Motor neuron (in vitro differentiated cells): ENCODE measurements around the gene CTDSPL2. TPM values are rescaled to one million over a fixed set of nuclear protein-coding genes. Genes with fewer than 3 reads are reported as not detected.
"Not testable (repeated sequence)": the region's sequence is repeated elsewhere in the genome, so short reads cannot be mapped to it uniquely, and the experiment has no call there.

Experiments
- ATAC-seq, 8 experiments: fragments of 200-7000 bp; cut with Tn5 transposase; replicated peaks in 6 of 8; 2 replicates each; pipeline ENCODE4 v1.8.0; 2021; ENCODE audit warnings: mild to moderate bottlenecking in 8 of 8, moderate library complexity in 8 of 8
- H3K27ac ChIP-seq, 2 donors: fragments of 250-450 bp; sonication (Bioruptor Pico); 2 replicates each; pipeline ENCODE4 v1.9.0; 2021; ENCODE audit warnings: antibody characterized with exemption in 2 of 2, mild to moderate bottlenecking in 2 of 2, moderate library complexity in 1 of 2
- H3K4me1 ChIP-seq, 2 donors: fragments of 250-450 bp; sonication (Bioruptor Pico); replicated peaks in 1 of 2; 2 replicates each; pipeline ENCODE4 v1.6.1; 2021; ENCODE audit warnings: antibody characterized with exemption in 2 of 2, mild to moderate bottlenecking in 2 of 2, moderate library complexity in 1 of 2
- H3K4me3 ChIP-seq, 5 donors: fragments of 250-450 bp; sonication (Bioruptor Pico); 2 replicates each; pipeline ENCODE4 v1.9.0; 2021; ENCODE audit warnings: antibody characterized with exemption in 5 of 5, mild to moderate bottlenecking in 5 of 5, moderate library complexity in 4 of 5
- WGBS, 10 experiments: fragments of 450-650 bp; shearing (Covaris generic); methylation state at CpG; one replicate each; pipeline ENCODE4 v1.0.0; 2022; 5-methylcytosine and 5-hydroxymethylcytosine counted together
- in situ Hi-C, 9 experiments: fragments of 400-800 bp; cut with MboI; loops; one replicate each; pipeline ENCODE4 v1.15.0; 2021; ENCODE audit warnings: low sequenced_read_pairs in 9 of 9, low pct_unique_long_range_greater_than_20kb in 2 of 9; ENCODE audit not compliant: unreplicated experiment in 9 of 9
- total RNA-seq, 8 experiments: library from RNA; unstranded; fragments of 300-600 nt; gene quantifications; 2 replicates each; pipeline versions ENCODE4 v1.2.3 to v1.2.4, GENCODE V29; 2022

The CTDSPL2 gene
- total RNA-seq, 8 experiments from 2014 or later: 21.1 to 59.5 (median 45.6) TPM

GRCh38 chr15:44560926-44561325 lies 133.5 kb downstream of the CTDSPL2 start:
- in situ Hi-C loops, H3K4me3 ChIP-seq, ATAC-seq, H3K27ac ChIP-seq, H3K4me1 ChIP-seq: not testable (repeated sequence)

GRCh38 chr15:44565387-44566154 lies 138.1 kb downstream of the CTDSPL2 start:
- 83 to 100% (median 98%) methylated on average over 1 to 5 of the region's 8 CpGs; no CpG with 5 or more reads in 2 of the 10 experiments for WGBS, 10 experiments
- in situ Hi-C loops: no loop called here
- no peak overlapping the region for H3K27ac ChIP-seq
- H3K4me1 ChIP-seq: no peaks in the 10 kb centered on the region
- no peak overlapping the region for H3K4me3 ChIP-seq
- no peak for ATAC-seq

- Histone ChIP-seq H3K4me3 (no peak overlapping the region), H3K27ac (no peak overlapping the region), H3K4me1 (no peaks in the 10 kb centered on the region)
- in situ Hi-C loops: no loop called here
- ATAC-seq: no peak
- WGBS, 10 experiments: 78 to 100% (median 100%) methylated on average over 1 to 4 of the region's 4 CpGs; no CpG with 5 or more reads in 3 of the 10 experiments
These were observed 138.7 kb downstream of the CTDSPL2 start for GRCh38 chr15:44566155-44566540.

- Histone ChIP-seq H3K4me3 (no peak overlapping the region), H3K4me1 (no peaks in the 10 kb centered on the region), H3K27ac (no peak overlapping the region)
- in situ Hi-C loops: no loop called here
- WGBS, 10 experiments: 63 to 93% (median 87%) methylated on average over 2 to 3 of the region's 3 CpGs; no CpG with 5 or more reads in 5 of the 10 experiments
- ATAC-seq: no peak
These were observed 140.9 kb downstream of the CTDSPL2 start for GRCh38 chr15:44568338-44568737.

GRCh38 chr15:44569316-44569715 lies 141.9 kb downstream of the CTDSPL2 start:
- Histone ChIP-seq H3K4me1 (no peaks in the 10 kb centered on the region), H3K4me3 (no peak overlapping the region), H3K27ac (no peak overlapping the region)
- no peak for ATAC-seq
- WGBS, 10 experiments: 63 to 100% (median 89%) methylated on average over 1 to 4 of the region's 4 CpGs; no CpG with 5 or more reads in 4 of the 10 experiments
- in situ Hi-C loops: no loop called here

- no peak for ATAC-seq
- in situ Hi-C loops: no loop called here
- WGBS, 10 experiments: 100% methylated on average over 2 of the region's 4 CpGs; no CpG with 5 or more reads in 8 of the 10 experiments
- Histone ChIP-seq H3K27ac (no peak overlapping the region), H3K4me1 (no peaks in the 10 kb centered on the region), H3K4me3 (no peak overlapping the region)
These were observed 142.9 kb downstream of the CTDSPL2 start for GRCh38 chr15:44570361-44570760.

- no peak overlapping the region for H3K4me3 ChIP-seq
- WGBS, 10 experiments: 86 to 100% (median 100%) methylated on average over 1 to 6 of the region's 6 CpGs; no CpG with 5 or more reads in 3 of the 10 experiments
- no peaks in the 10 kb centered on the region for H3K4me1 ChIP-seq
- H3K27ac ChIP-seq: no peak overlapping the region
- in situ Hi-C loops: no loop called here
- ATAC-seq: no peak
These were observed 146.0 kb downstream of the CTDSPL2 start for GRCh38 chr15:44573386-44573785.

- WGBS, 10 experiments: 40 to 100% (median 83%) methylated on average over 1 of the region's 1 CpG; no CpG with 5 or more reads in 7 of the 10 experiments
- Histone ChIP-seq H3K4me1 (no peaks in the 10 kb centered on the region), H3K27ac (no peak overlapping the region), H3K4me3 (no peak overlapping the region)
- in situ Hi-C loops: loop anchor here in 1 of 9 experiments (25.0 kb wide), 1 partner anchor 163 kb away; the partner anchor contains the start of gene TRIM69
- ATAC-seq: no peak
These were observed 147.3 kb downstream of the CTDSPL2 start for GRCh38 chr15:44574734-44575133.

Other genes starting within 250 kb of the CTDSPL2 start
- gene FRMD5, start 232.4 kb upstream of the CTDSPL2 start, total RNA-seq: 10 to 100 TPM in 5 of 8 experiments, 1 to 10 TPM in 2, under 1 TPM in 1; 0.31 to 22.5 (median 16.1) TPM
- 100 to 1,000 TPM in 1 of 8 experiments, 10 to 100 TPM in 7; 47.8 to 179 (median 70.4) TPM for gene GOLM2, start 138.9 kb upstream of the CTDSPL2 start, total RNA-seq
- 100 to 1,000 TPM in 1 of 8 experiments, 10 to 100 TPM in 7; 37.5 to 100 (median 54.7) TPM for gene EIF3J, start 109.5 kb downstream of the CTDSPL2 start, total RNA-seq
- 10 to 100 TPM; 31.0 to 91.1 (median 46.6) TPM for gene SPG11, start 236.0 kb downstream of the CTDSPL2 start, total RNA-seq